Stimulated activated CD4-positive, alpha-beta T cell treated with anti-CD3 and anti-CD28 coated beads, Interleukin-4, amount 100 ng/mL, for 24 hours (primary cell): ENCODE measurements around the gene PRKCA.
"Not testable (repeated sequence)": the region's sequence is repeated elsewhere in the genome, so short reads cannot be mapped to it uniquely, and the experiment has no call there.

Experiments
- DNase-seq: peaks from one replicate; pipeline ENCODE4 v3.0.0-alpha.2; 2020

Gene PRKCA

DNA sequence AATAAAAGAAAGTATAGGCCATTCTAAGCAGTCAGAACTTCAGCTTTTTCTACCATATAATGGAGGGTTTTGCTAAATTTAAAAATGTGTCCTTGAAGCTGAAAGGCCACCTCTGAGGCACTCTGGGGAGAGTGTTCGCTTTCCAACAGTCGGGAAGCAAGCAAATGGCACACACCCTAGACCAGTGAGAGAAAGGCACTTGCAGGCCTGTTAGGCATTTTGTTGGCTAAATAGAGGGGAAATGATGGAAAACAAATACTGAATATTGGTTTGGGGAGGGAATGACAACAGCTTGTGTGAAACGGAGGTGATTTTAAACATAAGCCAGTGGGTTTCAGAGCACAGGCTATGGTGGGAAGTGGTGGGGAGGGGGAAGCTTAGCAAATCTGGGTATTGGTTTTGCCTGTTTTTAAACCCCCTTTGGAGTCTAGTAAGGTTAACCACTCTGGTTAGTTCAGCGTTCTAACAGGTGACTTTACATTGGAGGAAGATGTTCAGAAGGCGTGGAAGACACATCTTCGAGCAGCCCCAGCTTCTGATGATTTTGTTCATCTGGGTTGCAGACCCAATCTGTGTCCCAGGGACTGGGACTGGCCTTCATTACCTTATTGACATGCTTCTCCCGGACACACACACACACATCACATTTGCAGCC is 90.5 kb downstream of the PRKCA start:
- no peak for DNase-seq

DNA sequence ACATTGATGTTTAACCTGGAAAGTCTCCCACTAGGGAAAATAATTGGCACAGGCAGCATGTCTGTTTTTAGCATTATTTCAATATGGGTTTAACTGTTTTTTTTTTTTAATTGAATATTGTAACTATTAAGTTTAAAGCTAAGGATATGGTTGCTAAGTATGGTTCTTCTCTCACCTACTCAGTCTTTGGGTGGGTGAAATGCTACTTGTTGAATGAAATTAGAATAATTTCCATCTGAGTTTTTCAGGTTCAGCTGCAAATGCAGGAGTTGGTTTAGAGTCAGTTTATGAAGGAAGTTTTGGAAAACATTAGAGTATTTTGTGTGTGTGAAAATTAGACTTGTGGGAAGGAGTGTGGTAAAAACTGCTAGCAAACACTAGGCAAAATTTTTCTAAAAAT is 93.5 kb downstream of the PRKCA start:
- no peak for DNase-seq

DNA sequence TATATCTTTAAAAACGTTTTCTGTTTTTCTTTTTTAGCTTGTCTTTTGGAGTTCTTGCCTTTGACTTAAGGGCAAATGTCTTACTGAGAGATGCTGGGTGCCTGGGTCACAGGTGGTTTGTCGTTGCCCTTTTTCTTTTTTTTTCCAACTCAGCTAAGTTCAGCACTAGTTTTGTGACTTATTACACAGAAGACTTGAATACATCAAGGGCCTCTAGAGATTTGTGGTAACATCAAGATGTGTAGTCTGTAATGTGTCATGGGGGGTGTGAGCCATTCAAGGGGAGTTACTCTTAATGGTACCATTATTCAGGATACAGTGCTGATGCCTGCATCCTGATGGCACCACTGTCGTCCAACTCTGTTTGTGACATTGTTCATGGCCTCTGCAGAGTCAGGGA is 95.1 kb downstream of the PRKCA start:
- DNase-seq = no peak

DNA sequence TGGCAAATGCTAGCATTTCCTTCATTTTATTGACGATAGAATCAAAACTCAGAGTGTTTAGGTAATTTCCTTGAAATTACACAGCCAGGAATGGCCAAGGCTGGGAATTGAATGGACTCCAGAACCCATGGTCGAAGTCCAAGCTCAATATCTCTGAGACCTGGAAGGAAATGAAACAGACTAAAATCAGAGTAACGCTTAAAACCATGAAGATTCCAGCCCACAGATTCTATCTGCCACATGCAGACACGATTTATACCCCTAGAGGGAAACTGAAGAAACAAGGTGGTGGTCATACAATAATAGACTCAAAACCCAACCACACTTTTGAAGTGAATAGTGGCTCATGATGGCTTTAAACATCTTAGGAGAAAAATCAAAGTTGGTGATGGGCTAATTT is 95.6 kb downstream of the PRKCA start:
- no peak for DNase-seq

DNA sequence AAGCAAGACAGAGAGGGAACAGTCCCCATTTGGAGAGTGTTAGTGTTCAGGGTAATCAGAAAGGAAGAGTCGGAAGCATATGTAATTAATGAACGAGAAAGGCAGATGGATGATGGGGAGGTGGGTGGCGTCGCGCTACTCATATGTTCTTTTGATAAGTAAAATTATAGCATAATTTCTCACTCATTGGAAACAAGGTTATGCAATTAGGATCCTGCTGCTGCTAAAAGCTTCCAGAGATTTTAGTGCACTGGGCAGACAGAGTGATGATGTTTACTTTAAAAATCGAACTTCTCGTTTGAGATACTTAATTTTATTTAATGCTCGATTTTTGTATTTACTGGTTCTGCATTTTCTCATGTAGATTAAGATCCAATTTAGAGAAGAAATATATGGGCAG is 96.2 kb downstream of the PRKCA start:
- no peak for DNase-seq

DNA sequence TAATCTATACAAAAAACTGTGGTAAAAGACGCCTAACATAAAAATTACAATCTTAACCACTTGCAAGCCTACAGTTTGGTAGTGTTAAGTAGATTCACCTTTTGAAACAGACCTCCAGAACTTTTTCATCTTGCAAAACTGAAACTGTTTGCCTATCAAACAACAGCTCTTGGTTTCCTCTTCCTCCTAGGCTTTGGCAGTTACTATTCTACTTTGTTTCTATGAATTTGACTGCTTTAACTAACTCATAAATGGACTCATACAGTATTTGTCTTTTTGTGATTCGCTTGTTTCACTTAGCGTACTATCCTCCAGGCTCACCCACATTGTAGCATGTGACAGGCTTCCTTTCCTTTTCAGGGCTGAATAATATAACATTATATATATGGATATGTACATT is 97.0 kb downstream of the PRKCA start:
- no peak for DNase-seq

DNA sequence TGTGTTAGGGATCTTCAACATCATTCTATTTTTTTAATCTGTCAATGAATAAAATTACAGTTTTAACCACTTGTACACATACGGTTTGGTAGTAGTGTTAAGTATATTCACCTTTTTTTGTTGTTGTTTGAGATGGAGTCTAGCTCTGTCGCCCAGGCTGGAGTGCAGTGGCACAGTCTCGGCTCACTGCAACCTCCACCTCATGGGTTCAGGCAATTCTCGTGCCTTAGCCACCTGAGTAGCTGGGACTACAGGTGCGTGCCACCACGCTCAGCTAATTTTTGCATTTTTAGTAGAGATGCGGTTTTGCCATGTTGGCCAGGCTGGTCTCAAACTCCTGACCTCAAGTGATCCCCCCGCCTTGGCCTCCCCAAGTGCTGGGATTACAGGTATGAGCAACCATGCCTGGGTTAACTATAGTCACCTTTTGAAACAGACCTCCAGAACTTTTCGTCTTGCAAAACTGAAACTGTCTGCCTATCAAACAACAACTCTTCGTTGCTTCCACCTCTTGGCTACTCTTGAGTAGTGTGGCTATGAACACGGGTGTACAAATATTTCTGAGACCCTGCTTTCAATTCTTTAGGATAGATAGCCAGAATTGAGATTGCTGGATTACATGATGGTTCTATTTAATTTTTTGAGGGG is 97.8 kb downstream of the PRKCA start:
- not testable (repeated sequence) for DNase-seq

DNA sequence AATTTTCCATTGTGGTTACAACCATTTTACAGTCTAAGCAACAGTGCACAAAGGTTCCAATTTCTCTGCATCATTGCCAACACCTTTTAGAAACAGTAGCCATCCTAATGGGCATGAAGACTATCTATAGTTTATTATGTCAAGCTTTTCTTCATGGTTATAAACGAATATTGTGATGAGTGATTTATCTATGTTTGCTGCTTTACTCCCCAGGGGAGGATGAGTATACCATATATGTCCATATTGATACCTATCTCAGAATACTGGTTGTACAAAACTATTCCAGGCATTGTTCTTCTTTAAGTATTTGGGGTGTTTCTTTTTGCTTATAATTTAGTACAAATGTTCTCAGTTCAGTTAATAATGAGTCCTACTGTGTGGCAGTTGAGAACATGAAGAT is 98.3 kb downstream of the PRKCA start:
- no peak for DNase-seq

DNA sequence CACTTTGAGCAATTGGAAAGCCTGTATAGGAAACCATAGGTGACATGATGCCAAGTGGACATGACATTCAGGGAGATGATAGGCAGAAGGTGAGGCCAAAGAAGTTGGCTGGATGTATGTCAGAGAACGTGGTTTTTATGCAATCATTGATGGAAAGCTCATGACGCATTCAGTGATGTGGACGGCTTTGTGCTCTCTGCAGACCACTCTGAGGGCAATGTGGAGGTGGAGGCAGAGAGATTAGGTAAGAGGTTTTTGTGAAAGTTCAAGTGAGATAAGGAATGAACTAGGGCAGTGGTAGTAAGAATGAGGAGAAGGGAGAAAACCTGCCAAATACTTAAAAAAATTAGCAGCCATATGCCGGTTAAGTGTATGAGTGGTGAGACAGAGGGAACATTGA is 99.0 kb downstream of the PRKCA start:
- DNase-seq = no peak

DNA sequence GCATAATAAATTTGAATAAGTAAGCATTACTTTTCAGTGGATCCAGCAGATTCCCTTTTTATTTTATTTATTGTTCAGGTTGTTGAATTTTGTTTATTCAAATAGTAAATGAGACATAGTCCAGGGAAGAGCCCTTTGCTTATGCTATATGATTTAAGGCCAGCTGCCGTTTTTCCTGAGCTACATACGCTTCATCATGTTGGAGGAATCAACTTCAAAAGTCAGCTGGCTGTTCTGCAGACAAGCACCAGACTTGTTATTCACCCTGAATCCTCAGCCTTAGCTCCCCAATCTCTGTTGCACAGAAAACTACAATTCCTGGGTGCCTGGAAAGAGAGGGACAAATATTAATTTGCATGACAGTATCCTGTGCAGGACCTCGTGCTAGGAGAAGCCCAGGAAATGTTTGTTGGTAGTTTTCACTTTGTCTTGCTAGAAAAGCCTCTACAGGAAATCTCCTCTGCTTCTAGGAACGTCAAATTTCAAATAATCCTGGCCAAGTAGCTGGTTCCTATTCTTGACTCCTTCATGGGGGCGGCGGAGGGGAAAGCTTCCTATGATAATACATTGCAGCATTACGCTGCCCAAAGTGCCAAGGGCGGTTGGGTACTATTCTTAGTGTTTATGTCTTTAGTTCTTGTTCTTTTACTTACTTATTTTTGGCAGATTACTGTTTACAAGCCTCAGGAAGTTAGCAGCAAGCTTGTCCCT is 101.6 kb downstream of the PRKCA start:
- DNase-seq = no peak

DNA sequence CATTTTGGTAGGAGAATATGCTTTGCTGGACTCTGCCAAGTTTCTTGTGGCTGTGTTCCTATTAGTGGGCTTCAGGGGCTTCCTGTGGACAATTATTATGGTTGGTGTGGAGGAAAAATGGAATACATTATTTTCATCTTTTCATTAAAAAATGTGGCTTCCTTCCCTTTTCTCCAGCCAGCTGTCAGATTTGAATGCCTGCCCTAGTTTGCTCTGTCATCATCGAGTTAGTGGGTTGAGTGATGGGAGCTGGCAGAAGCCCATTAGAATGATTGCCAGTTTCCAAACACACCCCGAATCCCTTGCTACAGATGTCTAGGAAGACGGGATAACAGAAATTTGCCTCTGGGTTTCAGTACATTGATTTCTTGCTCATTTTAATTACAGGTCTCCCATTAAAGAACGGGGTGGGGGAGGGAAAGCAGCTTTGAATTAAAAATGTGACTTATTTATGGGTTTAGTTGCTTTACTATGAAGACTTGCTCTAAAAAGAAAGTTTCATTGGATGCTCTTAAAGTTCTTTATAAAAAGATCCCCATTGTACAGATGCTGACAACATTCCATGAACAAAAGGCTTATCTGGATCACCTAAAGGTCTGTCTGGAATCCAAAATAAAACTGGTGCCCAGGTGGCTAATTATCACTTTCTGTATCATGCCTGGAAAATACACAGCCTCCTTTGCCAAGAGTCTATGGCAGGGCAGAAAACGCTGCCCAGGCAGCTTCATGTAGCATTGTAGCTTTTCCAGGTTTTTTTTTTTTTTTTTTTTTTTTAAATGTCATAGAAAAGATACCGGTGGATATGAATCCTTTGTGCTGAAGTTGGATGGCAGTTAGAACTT is 103.6 kb downstream of the PRKCA start:
- no peak for DNase-seq

DNA sequence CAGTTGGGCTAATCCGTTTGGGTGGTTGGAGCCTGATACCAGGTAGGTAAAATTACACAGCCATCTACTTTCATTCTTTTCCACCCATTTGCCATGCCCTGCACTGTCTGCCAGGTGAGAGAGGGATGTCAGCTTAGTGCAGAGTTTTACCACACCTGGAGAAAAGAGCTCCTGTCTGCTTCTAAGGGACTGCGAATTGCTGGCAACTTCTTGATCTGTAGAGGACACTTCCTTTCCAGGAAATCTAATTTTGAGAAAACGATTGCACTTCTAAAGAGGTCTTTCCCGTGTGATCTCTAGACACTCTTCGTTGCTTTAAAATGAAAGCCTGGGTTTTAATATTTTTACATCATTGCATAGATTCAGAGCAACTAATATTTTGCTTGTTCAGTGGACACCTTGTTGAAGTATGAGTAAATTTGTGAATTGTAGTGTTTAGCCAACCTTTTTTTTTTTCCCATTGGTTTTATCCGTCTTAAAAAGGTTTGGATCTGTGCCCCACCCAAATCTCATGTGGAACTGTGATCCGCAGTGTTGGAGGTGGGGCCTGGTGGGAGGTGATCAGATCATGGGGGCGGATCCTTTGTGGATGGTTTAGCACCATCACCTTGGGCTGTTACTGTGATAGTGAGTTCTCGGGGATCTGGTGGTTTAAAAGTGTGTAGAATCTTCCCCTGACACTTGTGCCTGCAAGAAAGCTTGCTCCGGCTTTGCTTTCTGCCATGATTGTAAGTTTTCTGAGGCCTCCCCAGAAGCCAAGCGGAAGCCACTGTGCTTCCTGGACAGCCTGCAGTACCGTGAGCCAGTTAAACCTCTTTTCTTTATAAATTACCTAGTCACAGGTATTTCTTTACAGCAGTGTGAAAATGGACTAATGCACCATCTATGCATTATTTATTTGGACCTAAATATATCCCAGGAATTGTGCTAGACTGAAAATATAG is 104.6 kb downstream of the PRKCA start:
- no peak for DNase-seq

DNA sequence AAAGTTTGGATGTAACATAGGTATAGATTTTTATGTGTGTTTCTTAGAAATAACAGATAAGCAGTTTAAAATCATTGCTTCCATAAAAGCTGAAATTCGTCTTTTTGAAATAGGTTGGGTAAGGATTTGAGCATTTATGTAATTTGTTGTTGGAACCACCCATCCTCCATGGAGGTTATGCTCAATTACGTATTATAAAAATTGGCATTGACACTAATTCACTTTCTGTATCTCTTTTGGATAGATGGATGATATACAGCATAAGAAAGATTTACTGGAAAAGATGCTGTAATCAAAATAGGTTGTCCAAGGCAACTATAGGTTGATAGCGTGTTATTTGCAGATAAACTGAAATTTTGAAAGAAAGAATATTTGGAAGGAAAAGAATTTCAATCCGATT is 105.5 kb downstream of the PRKCA start:
- DNase-seq = no peak

DNA sequence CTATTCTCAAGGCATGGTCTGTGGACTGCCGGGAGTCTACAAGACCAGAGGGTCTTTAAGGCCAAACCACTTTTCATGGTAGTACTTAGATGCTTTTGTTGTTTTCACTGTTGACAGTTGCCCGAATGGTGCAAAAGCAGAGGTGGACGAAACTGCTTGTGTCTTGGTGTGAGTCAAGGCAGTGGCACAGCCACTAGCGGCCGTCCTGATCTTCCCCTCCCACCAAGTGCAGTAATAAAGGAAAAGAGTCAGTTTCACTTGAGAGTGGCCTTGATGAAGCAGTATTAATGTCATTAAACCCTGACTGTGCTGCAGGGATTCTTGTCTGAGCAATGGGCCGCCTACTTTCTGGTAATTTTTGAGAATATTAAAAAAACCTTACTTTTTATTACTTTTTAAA is 109.1 kb downstream of the PRKCA start:
- no peak for DNase-seq

DNA sequence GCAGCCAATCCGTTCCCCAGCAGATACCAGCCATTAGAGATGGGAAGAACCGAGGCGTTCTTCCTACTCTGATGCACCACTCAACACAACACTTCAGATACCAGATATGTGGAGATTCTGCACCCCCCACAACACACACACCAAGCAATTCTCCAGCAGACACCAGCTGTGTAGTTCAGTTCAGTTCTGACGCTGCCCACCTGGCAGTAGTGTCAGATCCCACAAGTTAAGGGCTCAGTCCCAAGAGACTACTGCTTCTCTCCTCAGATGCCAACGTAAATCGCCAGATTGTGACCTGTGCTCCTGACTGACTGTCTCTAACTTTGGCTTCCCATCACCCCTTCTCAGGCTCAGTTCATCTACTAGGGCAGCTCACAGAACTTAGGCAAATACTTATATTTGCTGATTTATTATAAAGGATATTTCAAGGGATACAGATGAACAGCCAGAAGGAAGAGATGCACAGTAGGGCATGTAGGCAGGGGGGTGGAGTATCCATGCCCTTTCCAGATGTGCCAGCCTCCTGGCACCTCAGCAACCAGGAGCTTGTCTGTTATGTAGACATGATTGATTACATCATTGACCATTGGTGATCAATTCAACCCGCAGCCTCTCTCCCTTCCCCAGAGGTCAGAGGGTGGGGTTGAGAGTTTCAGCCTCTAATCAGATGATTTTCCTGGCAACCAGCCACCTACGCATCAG is 110.6 kb downstream of the PRKCA start:
- DNase-seq = no peak

DNA sequence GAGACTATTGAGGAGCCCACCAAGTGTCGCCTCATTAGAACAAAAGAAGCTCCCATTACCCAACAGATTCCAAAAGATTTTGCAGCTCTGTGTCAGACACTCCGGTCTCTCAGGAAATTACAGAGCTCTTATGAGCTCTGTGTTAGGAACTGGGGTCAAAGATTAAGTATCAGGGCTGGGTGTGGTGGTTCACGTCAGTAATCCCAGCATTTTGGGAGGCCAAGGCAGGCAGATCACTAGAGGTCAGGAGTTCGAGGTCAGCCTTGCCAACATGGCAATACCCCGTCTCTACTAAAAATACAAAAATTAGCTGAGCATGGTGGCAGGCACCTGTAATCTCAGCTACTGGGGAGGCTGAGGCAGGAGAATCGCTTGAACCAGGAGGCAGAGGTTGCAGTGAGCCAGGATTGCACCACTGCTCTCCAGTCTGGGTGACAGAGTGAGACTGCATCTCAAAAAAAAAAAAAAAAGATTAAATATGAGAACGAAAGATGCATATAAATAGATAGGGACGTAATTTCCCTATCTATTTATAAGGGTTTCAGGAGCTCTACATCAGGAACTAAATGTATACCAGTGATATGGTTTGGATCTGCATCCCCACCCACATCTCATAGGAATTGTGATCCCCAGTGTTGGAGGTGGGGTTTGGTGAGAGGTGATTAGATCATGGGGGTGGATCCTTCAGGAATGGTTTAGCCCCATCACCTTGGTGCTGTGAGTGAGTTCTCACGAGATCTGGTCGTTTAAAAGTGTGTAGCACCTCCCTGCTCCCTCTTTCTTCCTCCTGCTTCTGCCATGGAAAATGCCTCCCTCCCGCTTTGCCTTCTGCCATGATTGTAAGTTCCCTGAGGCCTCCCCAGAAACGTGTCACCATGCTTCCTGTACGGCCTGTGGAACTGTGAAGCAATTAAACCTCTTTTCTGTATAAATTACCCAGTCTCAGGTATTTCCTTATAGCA is 111.4 kb downstream of the PRKCA start:
- DNase-seq = no peak

DNA sequence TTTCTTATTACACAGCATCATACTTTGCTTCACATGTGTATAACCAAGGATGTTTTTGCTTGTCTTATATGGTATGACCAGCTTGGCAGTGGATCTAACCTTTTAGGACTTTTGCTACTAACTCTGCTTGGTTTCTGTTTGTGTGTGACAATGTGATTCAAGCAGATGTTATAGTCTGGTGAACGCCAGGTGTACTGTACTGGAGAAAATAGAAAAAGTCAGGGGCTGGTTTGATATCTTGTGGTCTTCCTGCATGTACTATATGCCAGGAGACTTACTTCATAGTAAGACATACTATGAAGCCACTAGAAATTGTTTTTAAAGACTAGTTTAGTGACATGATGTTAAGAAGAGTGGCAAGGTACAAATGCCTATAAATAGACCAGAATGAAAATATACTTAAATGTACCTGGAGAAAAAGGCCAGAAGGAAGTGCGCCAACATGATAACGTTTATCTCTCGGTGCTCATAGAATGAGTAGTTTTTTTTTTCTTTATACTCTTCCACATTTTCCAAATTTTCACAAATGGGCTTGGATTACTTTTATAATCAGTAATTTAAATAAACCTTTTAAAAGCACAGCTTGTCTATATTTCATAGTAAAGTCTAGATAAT is 112.3 kb downstream of the PRKCA start:
- no peak for DNase-seq

DNA sequence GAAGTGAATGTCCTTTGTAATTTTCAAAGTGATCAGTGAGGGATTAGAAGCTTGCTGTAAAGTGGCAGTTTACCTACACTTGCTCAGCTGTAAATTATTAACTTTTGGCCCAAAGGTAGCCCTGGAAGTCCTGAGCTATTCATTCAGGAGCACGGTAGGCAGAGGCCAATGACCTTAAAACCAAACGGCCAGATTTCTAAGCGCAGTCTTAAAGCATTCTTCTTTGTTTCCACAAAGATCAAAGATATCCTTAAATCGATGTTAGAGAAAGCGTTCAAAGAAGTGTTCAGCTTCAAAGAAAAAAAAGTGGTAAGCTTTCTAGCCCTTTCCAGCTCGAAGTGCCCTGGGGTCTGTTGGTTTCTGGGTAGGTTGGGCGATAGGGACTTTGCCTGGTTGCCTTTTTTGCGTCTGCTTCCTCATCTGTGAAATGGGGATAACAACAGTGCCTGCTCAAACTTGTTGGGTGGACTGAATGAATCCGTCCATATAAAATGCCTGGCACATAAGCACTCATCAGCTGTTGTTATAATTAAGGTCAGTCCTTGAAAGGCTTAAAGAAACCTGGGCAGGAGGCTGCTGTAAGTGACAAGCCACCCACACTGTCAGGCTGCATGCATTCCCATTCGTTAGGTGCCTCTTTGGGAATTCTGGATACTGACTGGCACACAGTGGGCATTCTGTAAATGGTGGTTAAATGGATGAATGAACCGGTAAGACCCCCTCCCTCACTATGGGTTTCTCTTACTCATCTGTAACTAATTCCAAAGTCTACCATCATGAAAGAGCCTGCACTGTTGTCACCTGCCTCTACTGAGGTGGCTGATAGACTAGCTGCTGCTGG is 113.2 kb downstream of the PRKCA start:
- no peak for DNase-seq
